Esophagus squamous epithelium (tissue), 4 donors: ENCODE measurements around the gene PPP2R5C.

Experiments
- POLR2A ChIP-seq, 4 donors: fragments of 450-650 bp; IDR thresholded peaks; one replicate each; pipeline ENCODE4 v1.6.1; 2017; ENCODE audit warnings: antibody characterized with exemption in 4 of 4, mild to moderate bottlenecking in 4 of 4, moderate library complexity in 3 of 4
- TF ChIP-seq, protein P1 (sequence below), 6 experiments: fragments of 450-650 bp in 4 of 6; fragments of 200-600 bp in 2 of 6; sonication (generic) in 2 of 6; IDR thresholded peaks; one replicate each; pipeline ENCODE4 v1.5.1; 2016 to 2019; ENCODE audit warnings: antibody characterized with exemption in 6 of 6, mild to moderate bottlenecking in 4 of 6, moderate library complexity in 4 of 6

DNA sequence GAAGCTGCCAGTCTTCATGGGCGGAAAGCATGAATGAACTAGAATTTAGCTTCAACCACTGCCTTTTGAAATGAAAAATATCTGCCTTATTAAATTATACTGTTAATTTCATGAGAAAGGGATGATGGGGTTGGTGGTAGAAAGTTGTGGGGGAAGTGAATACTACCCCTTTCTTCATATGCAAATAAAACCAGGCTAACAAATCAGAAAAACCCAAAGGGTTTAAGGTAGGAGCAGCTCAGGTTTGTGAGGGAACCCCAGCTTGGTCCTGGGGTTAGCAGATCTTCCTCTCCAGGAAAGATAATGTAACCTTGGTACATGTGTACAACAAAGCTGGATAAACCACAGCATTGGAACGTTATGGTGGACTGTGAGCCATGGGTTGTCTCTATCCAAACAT, 84.0 kb downstream of the PPP2R5C start:
- TF ChIP-seq, protein P1, sequence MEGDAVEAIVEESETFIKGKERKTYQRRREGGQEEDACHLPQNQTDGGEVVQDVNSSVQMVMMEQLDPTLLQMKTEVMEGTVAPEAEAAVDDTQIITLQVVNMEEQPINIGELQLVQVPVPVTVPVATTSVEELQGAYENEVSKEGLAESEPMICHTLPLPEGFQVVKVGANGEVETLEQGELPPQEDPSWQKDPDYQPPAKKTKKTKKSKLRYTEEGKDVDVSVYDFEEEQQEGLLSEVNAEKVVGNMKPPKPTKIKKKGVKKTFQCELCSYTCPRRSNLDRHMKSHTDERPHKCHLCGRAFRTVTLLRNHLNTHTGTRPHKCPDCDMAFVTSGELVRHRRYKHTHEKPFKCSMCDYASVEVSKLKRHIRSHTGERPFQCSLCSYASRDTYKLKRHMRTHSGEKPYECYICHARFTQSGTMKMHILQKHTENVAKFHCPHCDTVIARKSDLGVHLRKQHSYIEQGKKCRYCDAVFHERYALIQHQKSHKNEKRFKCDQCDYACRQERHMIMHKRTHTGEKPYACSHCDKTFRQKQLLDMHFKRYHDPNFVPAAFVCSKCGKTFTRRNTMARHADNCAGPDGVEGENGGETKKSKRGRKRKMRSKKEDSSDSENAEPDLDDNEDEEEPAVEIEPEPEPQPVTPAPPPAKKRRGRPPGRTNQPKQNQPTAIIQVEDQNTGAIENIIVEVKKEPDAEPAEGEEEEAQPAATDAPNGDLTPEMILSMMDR (IDR thresholded peaks at IDR 0.05), result no peak
- no peak for TF ChIP-seq POLR2A (IDR thresholded peaks at IDR 0.05)
